ENCODE measurements around the gene CYP51A1.
"Not testable (repeated sequence)": the region's sequence is repeated elsewhere in the genome, so short reads cannot be mapped to it uniquely, and the experiment has no call there.

Gene CYP51A1

GRCh38 chr7:92134271-92135051, at the start of gene CYP51A1:
CYP51A1 (minus strand) TSS chr7:92134477; CDS start chr7:92134364, 113 bp downstream.
- DNase-seq (ENCODE audit: low read depth, low spot score) = peak; percentile 86

- DNase-seq (ENCODE audit: low read depth, low spot score) = peak; percentile 77
These were observed 44.9 kb upstream of the CYP51A1 start, which contains the start of gene LRRD1 for GRCh38 chr7:92178928-92179924. LRRD1 (minus strand) TSS chr7:92179142; CDS start chr7:92165202, 13,940 bp downstream.

- no peak for DNase-seq (ENCODE audit: low read depth, low spot score)
These were observed 43.1 kb upstream of the CYP51A1 start for GRCh38 chr7:92177362-92177761.

GRCh38 chr7:92169529-92169928, 35.3 kb upstream of the CYP51A1 start:
- not testable (repeated sequence) for DNase-seq (ENCODE audit: low read depth, low spot score)

- DNase-seq (ENCODE audit: low read depth, low spot score) = no peak
These were observed 27.0 kb upstream of the CYP51A1 start for GRCh38 chr7:92161271-92161670.

- no peak for DNase-seq (ENCODE audit: low read depth, low spot score)
These were observed 24.6 kb upstream of the CYP51A1 start for GRCh38 chr7:92158660-92159575.

- no peak for DNase-seq (ENCODE audit: low read depth, low spot score)
These were observed 22.7 kb upstream of the CYP51A1 start for GRCh38 chr7:92156990-92157389.

GRCh38 chr7:92155108-92155739, 20.9 kb upstream of the CYP51A1 start:
- DNase-seq (ENCODE audit: low read depth, low spot score) = no peak

GRCh38 chr7:92150450-92151017, 16.3 kb upstream of the CYP51A1 start:
- no peak for DNase-seq (ENCODE audit: low read depth, low spot score)

GRCh38 chr7:92149736-92150239, 15.5 kb upstream of the CYP51A1 start:
- DNase-seq (ENCODE audit: low read depth, low spot score) = no peak

GRCh38 chr7:92143192-92143880, 9.1 kb upstream of the CYP51A1 start:
- not testable (repeated sequence) for DNase-seq (ENCODE audit: low read depth, low spot score)

GRCh38 chr7:92142791-92143190, 8.5 kb upstream of the CYP51A1 start:
- DNase-seq (ENCODE audit: low read depth, low spot score) = not testable (repeated sequence)

- DNase-seq (ENCODE audit: low read depth, low spot score) = no peak
These were observed 6.9 kb upstream of the CYP51A1 start for GRCh38 chr7:92141161-92141560.

- DNase-seq (ENCODE audit: low read depth, low spot score) = no peak
These were observed 3.3 kb upstream of the CYP51A1 start for GRCh38 chr7:92137557-92137956.

- no peak for DNase-seq (ENCODE audit: low read depth, low spot score)
These were observed 994 bp upstream of the CYP51A1 start for GRCh38 chr7:92135052-92135889.

GRCh38 chr7:92133737-92134270, 473 bp downstream of the CYP51A1 start:
- DNase-seq (ENCODE audit: low read depth, low spot score) = peak; percentile 29

- no peak for DNase-seq (ENCODE audit: low read depth, low spot score)
These were observed 1.0 kb downstream of the CYP51A1 start for GRCh38 chr7:92133133-92133736.

Measured in activated naive CD8-positive, alpha-beta T cell treated with anti-CD3 and anti-CD28 coated beads, Interleukin-2, amount 50 U/mL, for 16 hours (primary cell).